Activated CD8-positive, alpha-beta T cell treated with anti-CD3 and anti-CD28 coated beads for 36 hours (primary cell): ENCODE data around the gene FRMD1. TPM values are rescaled to one million over a fixed set of nuclear protein-coding genes. Genes with fewer than 3 reads are reported as not detected.

Source experiments
- ATAC-seq: fragments of 200-7000 bp; cut with Tn5 transposase; one replicate; pipeline ENCODE4 v1.10.0; 2021; ENCODE audit warnings: mild to moderate bottlenecking, moderate library complexity
- CTCF ChIA-PET: fragments of 350-600 bp; sonication (Branson Sonifier 250); formaldehyde crosslinking; loops from one replicate; lab custom pipeline; 2021; ENCODE audit warnings: antibody characterized with exemption; lab: Charles Lee
- POLR2A ChIA-PET: fragments of 350-600 bp; sonication (Branson Sonifier 250); formaldehyde crosslinking; loops from one replicate; lab custom pipeline; 2021; ENCODE audit warnings: antibody characterized with exemption; lab: Charles Lee
- DNase-seq: peaks from one replicate; pipeline ENCODE4 v3.0.0-alpha.2; 2020
- H3K27ac Mint-ChIP-seq: one replicate; pipeline ENCODE4 v1.8.0; 2021; ENCODE audit warnings: mild to moderate bottlenecking, mixed read lengths
- H3K27me3 Mint-ChIP-seq: one replicate; pipeline ENCODE4 v1.8.0; 2021; ENCODE audit warnings: mixed read lengths
- H3K36me3 Mint-ChIP-seq: one replicate; pipeline ENCODE4 v1.8.0; 2021; ENCODE audit warnings: low read depth, mixed read lengths
- H3K4me1 Mint-ChIP-seq: one replicate; pipeline ENCODE4 v1.8.0; 2021; ENCODE audit warnings: low read depth, mixed read lengths
- H3K4me3 Mint-ChIP-seq: one replicate; pipeline ENCODE4 v1.8.0; 2021; ENCODE audit warnings: mild to moderate bottlenecking, moderate library complexity, mixed read lengths
- H3K9me3 Mint-ChIP-seq: one replicate; pipeline ENCODE4 v1.8.0; 2021; ENCODE audit warnings: mixed read lengths
- intact Hi-C: fragments of 100-400 bp; cut with micrococcal nuclease; formaldehyde crosslinking; loops from one replicate; pipeline ENCODE4 v1.10.0; 2022
- total RNA-seq, 2 experiments: library from RNA; stranded (reverse); gene quantifications; one replicate each; pipeline ENCODE4 v1.2.3, GENCODE V29; 2021
- TF ChIP-seq, protein P1 (sequence below): fragments of 200-600 bp; IDR thresholded peaks from one replicate; pipeline ENCODE4 v1.8.0; 2022; ENCODE audit warnings: antibody characterized with exemption, mild to moderate bottlenecking

Gene FRMD1
- total RNA-seq, 2 experiments from 2014 or later, result not detected

DNA sequence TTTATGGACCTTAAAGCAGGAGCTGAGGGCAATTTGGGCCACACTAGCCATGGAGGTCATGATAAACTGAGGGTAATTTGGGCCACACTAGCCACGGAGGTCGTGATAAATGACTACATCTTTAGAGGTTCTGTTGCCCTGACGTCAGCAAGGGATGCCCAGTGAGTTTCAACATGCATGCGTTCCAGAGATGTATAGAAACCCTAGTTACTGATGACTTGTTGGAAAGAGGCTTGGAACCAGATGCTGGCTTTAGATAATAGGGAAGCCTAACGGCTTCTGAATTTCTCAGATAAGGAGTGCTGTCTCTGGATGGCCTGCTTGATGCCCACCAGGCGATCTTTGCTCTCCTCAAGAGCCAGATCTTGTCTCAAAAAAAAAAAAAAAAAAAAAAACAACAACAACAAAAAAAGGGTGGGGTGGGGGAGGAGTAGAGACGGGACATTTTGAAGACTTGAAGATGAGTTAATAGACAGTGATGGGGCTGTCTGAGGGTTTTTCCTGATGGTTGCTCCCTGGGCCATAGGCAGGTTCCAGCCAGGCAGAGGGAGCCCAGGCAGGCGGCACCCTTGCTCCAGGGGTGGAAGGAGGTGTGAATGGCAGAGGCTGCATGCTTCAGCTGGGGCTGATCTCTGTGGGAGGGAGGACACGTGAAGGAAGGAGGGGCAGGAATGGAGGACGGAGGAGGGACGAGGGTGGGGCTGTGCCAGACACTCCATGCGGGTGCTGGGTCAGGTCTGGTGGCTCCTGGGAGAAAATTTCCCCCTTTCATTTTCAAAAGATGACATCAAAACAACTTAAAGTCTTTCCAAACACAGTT lies 27.0 kb upstream of the FRMD1 start:
- Mint-ChIP-seq H3K27me3 (peaks cover 27% of the 10 kb centered on the region), H3K4me3 (no peak overlapping the region), H3K36me3 (no peaks in the 10 kb centered on the region), H3K4me1 (no peaks in the 10 kb centered on the region), H3K9me3 (no peaks in the 10 kb centered on the region), H3K27ac (no peak overlapping the region)
- DNase-seq (no peak), ATAC-seq (no peak)
- ChIA-PET CTCF (no interaction called here), POLR2A (no interaction called here)
- TF ChIP-seq, protein P1, sequence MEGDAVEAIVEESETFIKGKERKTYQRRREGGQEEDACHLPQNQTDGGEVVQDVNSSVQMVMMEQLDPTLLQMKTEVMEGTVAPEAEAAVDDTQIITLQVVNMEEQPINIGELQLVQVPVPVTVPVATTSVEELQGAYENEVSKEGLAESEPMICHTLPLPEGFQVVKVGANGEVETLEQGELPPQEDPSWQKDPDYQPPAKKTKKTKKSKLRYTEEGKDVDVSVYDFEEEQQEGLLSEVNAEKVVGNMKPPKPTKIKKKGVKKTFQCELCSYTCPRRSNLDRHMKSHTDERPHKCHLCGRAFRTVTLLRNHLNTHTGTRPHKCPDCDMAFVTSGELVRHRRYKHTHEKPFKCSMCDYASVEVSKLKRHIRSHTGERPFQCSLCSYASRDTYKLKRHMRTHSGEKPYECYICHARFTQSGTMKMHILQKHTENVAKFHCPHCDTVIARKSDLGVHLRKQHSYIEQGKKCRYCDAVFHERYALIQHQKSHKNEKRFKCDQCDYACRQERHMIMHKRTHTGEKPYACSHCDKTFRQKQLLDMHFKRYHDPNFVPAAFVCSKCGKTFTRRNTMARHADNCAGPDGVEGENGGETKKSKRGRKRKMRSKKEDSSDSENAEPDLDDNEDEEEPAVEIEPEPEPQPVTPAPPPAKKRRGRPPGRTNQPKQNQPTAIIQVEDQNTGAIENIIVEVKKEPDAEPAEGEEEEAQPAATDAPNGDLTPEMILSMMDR, result no peak
- intact Hi-C loops, result no loop called here

DNA sequence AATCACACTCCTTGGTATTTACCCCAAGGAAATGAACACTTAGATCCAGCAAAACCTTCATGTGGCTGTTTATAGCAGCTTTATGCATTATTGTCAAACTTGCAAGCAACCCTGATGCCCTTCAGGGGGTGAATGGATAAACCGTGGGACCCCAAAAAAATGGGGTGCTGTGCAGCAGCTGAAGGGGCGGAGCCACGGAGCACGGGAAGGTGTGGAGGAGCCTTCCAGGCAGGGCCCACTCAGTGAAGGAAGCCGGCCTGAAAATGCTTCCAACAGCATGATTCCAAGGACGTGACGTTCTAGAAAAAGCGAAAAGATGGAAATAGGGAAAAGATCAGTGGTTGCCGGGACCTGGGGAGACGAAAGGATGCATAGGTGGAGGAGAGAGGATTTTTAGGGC lies 25.6 kb upstream of the FRMD1 start:
- TF ChIP-seq, protein P1, result no peak
- intact Hi-C loops, result no loop called here

DNA sequence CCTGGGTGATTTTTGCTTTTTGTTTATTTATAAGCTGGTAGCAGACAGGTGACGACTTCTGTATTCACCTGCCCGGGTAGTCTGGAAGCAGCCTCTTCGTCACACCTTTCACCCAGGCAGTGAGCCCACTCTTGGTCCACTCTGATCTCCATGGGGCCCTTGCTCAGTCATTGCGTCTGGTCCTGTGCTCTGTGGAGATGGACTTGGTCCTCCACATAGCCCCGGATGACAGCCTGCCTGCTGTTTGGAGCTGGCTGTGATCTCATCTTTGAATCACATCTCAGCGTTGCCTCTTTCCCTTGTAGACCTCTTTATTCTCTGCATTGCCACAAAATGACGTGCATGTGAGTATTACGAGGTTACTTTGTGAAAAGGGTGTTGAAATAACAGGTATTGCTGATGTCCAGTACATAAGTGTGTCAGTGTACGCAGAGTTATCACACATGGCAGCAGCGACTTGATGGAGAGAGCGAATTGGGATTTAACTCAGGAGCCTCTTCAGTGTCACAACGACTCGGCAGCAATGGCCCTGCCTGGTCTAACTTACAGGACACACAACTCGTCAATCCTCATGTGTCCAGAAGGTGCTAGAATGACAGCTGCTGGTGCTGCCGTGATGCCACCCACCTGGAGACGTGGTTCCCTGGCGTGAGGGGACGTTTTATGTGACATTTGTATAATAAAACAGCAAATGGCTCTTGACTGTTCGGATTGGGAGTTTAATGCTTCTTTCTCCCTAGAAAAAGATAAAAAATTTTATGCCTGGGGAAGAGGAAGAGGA lies 24.2 kb upstream of the FRMD1 start:
- ChIA-PET POLR2A (no interaction called here), CTCF (no interaction called here)
- TF ChIP-seq, protein P1, result no peak
- H3K4me1 Mint-ChIP-seq, result no peaks in the 10 kb centered on the region
- intact Hi-C loops, result no loop called here
- ATAC-seq (no peak), DNase-seq (no peak)
- no peak overlapping the region for H3K27ac Mint-ChIP-seq
- H3K4me3 Mint-ChIP-seq, result no peak overlapping the region
- H3K36me3 Mint-ChIP-seq, result no peaks in the 10 kb centered on the region
- no peaks in the 10 kb centered on the region for H3K9me3 Mint-ChIP-seq
- peaks cover 34% of the 10 kb centered on the region for H3K27me3 Mint-ChIP-seq

More for the DNA sequence above, 25.6 kb upstream of the FRMD1 start:
- Mint-ChIP-seq H3K27me3 (peaks cover 32% of the 10 kb centered on the region), H3K4me1 (no peaks in the 10 kb centered on the region), H3K36me3 (no peaks in the 10 kb centered on the region), H3K4me3 (no peak overlapping the region), H3K9me3 (no peaks in the 10 kb centered on the region), H3K27ac (no peak overlapping the region)
- DNase-seq (no peak), ATAC-seq (no peak)
- CTCF ChIA-PET, result no interaction called here
- POLR2A ChIA-PET, result no interaction called here

DNA sequence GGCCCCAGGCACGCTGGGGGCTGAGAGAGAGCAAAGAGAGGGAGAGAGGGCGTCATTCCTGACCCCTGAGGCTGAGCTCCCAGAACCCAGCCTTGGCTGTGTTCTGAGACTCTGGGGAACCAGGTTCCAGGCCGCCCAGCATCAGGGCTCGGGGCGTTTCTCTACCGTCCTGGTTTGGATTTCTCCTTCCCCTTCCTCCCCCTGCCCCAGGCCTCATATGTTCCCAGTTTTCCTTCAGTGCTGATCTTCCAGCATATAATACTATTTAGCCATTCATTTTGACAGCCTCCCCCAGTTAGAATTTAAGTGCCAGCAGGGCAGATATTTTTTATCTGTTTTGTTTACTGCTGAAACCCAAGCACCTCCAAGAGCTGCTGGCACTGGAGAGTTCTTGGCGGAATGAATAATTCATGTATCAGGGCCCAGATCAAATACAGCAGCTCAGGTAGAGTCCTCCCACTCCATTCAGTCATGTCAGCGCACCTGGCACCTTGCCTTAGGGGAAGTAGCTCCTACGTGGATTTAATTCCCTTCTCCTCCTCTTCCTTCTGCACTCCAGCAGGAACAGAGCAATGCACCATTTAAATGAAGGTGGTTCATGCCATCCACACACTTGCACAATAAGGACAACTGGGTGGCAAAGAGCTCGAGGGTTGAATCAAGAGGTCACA lies 23.4 kb upstream of the FRMD1 start:
- H3K27ac Mint-ChIP-seq, result no peak overlapping the region
- POLR2A ChIA-PET, result no interaction called here
- H3K36me3 Mint-ChIP-seq, result no peaks in the 10 kb centered on the region
- H3K9me3 Mint-ChIP-seq, result no peaks in the 10 kb centered on the region
- DNase-seq (no peak), ATAC-seq (no peak)
- TF ChIP-seq, protein P1, result no peak
- H3K4me3 Mint-ChIP-seq, result no peak overlapping the region
- H3K4me1 Mint-ChIP-seq, result no peaks in the 10 kb centered on the region
- H3K27me3 Mint-ChIP-seq, result peaks cover 34% of the 10 kb centered on the region
- CTCF ChIA-PET, result no interaction called here
- intact Hi-C loops, result no loop called here
